ENCODE measurements around the gene NTMT1.
"Not testable (repeated sequence)": the region's sequence is repeated elsewhere in the genome, so short reads cannot be mapped to it uniquely, and the experiment has no call there.

The NTMT1 gene

DNA sequence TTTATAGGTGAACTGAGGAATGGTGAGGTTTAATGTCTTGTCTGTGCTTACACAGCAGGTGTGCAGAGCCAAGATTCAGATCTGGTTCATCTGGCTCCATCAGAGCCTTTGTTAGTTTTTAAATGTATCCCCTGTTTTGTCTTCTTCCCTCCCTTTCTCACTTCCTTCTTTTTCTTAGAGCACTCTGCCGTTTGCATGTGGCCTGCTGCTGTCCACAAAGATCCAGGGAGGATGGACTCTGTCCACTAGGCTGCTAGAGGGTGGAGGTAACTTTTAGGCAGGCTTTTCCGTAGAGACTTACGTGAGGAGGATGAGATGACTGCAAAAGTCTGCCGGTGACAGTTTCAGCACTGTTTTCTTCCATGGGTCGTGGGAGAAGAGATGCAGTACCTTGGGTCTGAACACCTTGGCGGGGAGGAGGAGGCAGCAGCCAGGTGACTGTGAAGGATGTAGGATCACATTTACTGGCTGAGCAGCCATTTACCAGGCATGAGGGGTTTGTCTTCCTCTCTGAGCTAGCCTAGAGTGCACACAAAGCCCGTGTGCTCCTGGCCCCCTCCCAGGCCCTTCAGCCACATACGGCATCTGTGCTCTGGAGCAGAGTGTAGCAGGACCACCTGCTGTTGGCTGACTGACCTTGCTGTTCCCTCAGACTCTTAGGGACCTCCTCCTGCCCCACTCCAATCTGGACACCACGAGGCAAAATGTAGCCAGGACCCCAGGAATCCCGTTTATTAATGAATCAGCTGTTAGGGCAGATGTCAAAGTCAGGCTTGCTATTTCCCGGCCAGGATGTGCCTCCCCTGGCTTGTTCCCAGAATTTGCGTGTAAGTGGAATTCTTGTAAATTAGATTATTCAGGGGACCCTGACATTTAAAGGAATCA, 1.8 kb downstream of the NTMT1 start:
- Mint-ChIP-seq H3K9me3 (no peaks in the 10 kb centered on the region), H3K27ac (peak overlapping the region; percentile 95 to 96), H3K4me3 (peak overlapping the region; percentile 83 to 89), H3K36me3 (ENCODE audit: insufficient read depth) (peaks cover 40% of the 10 kb centered on the region), H3K27me3 (peaks cover 0 to 9% of the 10 kb centered on the region in 2 donors), H3K4me1 (ENCODE audit: low read depth in 2 of 2) (peaks cover 49 to 58% of the 10 kb centered on the region in 2 donors)
- no peak for DNase-seq
- no peak for ATAC-seq (replicated peaks)

DNA sequence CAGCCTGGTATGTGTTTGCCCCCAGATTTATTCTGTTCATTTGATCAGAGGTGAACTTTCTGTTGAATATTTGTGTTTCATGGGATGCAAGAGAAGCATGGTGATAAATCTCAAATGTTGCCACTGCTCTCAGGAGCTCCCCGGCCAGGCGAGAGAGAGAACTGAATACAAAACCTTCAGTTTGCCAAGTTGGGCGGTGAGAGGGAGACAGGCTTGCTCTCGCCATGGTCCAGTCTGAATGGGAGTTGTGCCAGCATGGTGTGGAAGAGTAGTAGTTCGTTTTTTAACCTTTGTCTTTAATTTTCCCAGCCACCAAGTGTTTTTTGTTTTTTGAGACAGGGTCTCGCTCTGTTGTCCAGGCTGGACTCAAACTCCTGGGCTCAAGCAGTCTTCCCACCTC, 2.7 kb downstream of the NTMT1 start:
- DNase-seq = no peak
- Mint-ChIP-seq H3K9me3 (no peaks in the 10 kb centered on the region), H3K27ac (peak overlapping the region; percentile 95 to 96), H3K36me3 (ENCODE audit: insufficient read depth) (peaks cover 48% of the 10 kb centered on the region), H3K4me3 (peak overlapping the region in 1 of 2 donors; percentile 41), H3K4me1 (ENCODE audit: low read depth in 2 of 2) (peaks cover 47 to 55% of the 10 kb centered on the region in 2 donors), H3K27me3 (peaks cover 0 to under 1% of the 10 kb centered on the region in 2 donors)
- no peak for ATAC-seq (replicated peaks)

DNA sequence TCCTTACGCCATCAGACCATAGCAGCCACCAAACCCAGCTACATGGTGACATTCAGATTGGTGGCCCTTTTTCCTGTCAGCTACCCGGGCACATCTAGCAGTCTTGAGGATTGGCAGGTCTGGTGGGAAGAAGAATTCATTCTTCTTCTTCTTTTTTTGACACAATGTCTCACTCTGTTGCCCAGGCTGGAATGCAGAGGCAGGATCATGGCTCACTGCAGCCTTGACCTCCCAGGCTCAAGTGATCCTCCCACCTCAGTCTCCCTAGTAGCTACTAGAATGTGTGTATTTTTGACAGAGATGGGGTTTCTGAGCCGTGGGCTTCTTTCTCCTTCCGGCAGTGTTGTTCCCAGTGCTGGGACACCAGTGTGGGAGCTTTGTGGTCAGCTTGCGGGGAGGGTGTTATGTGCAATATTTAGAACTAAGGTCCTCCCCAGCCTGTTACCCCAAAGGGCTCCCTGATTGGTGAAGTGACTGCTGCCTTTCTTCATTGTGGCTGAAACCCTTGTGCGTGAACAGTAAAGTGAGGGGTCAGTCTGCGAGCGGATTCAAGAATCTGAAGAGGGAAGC, 3.4 kb downstream of the NTMT1 start:
- Mint-ChIP-seq H3K27ac (peak overlapping the region in 1 of 2 donors; percentile 96), H3K4me1 (ENCODE audit: low read depth in 2 of 2) (peaks cover 43 to 50% of the 10 kb centered on the region in 2 donors), H3K9me3 (no peaks in the 10 kb centered on the region), H3K27me3 (no peaks in the 10 kb centered on the region), H3K36me3 (ENCODE audit: insufficient read depth) (peaks cover 52% of the 10 kb centered on the region), H3K4me3 (peak overlapping the region in 1 of 2 donors; percentile 41)
- ATAC-seq (replicated peaks) (no peak), DNase-seq (no peak)

DNA sequence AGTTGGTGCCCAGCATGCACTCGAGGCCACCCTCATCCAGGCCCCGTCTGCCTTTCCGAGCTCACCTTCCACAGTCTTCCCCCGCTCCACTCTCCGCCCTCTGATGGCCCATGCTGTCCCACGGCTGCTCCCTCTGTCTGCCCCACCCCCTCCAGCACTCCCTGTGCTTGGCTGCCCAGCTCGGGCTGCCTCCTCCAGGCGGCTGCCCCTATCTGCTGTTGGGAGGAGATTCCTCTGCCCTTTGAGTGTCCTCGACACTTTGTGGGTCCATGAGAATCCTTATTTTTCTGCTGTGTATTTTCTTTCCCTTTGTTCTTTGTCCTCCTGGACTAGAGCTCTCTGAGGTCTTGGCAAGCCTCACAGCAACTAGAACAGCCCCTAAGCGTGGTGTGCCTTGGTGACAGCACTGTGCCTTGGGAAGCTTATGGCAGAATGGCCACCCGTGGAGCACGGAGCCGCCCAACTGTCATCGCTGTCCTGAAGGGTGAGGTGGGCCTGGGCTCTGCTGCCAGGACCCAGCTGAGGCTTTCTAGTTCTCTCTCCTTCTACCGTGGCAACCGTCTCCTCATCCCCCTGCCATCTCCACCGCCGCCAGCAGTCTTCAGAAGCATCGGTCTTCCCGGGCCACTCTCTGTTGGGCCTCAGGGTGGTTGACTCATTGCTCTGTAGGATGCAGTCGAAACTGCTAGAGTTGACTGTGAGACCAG, 5.2 kb downstream of the NTMT1 start:
- DNase-seq (no peak), ATAC-seq (replicated peaks) (no peak)
- peaks cover 52% of the 10 kb centered on the region for H3K36me3 Mint-ChIP-seq (ENCODE audit: insufficient read depth)
- H3K27ac Mint-ChIP-seq = peak overlapping the region; percentile 16 to 72
- H3K4me3 Mint-ChIP-seq = no peak overlapping the region
- H3K4me1 Mint-ChIP-seq (ENCODE audit: low read depth in 2 of 2) = peaks cover 39 to 45% of the 10 kb centered on the region in 2 donors
- H3K27me3 Mint-ChIP-seq = no peaks in the 10 kb centered on the region
- H3K9me3 Mint-ChIP-seq = no peaks in the 10 kb centered on the region

DNA sequence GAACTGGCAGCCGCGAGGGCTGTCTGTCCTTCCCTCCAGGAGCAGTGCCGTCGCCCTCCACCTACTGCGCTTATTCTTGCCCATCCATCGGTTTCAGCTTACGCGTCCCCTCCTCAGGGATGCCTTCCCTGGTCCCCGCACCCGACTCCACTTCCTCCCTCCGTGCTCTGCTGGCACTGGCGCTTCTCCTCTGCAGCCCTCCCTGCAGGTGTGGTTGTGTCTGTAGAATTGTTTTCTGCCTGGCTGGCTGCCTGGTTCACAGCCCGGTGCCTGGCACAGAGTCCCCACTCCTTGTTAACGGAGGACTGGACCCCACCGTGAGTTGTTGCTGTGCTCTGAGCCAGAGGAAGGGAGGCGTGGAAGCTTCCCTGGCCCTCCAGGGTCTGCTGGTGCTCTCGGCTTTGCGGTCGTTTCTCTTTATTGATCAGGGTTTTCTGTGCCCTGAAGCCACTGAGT, 5.7 kb downstream of the NTMT1 start:
- H3K36me3 Mint-ChIP-seq (ENCODE audit: insufficient read depth) = peaks cover 53% of the 10 kb centered on the region
- DNase-seq = no peak
- H3K27ac Mint-ChIP-seq = peak overlapping the region; percentile 72 to 86
- no peak for ATAC-seq (replicated peaks)
- H3K4me3 Mint-ChIP-seq = no peak overlapping the region
- H3K9me3 Mint-ChIP-seq = no peaks in the 10 kb centered on the region
- peaks cover 37 to 43% of the 10 kb centered on the region in 2 donors for H3K4me1 Mint-ChIP-seq (ENCODE audit: low read depth in 2 of 2)
- H3K27me3 Mint-ChIP-seq = no peaks in the 10 kb centered on the region

DNA sequence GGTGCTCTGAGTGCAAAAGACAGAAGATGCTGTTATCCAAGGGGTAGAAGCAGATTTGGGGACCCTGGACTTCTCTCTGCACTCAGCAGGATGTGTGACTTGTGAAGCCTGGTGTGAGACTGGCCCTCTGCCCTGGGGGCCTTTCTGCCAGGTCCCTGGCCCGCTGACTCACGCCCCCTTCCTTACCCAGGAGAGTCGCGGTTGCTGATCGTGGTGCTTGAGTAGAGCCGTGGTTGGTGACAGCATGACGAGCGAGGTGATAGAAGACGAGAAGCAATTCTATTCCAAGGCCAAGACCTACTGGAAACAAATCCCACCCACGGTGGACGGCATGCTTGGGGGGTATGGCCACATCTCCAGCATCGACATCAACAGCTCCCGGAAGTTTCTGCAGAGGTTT, 6.5 kb downstream of the NTMT1 start:
- H3K36me3 Mint-ChIP-seq (ENCODE audit: insufficient read depth) = peaks cover 55% of the 10 kb centered on the region
- ATAC-seq (replicated peaks) = no peak
- H3K27ac Mint-ChIP-seq = peak overlapping the region in 1 of 2 donors; percentile 72
- H3K27me3 Mint-ChIP-seq = no peaks in the 10 kb centered on the region
- H3K9me3 Mint-ChIP-seq = no peaks in the 10 kb centered on the region
- H3K4me3 Mint-ChIP-seq = no peak overlapping the region
- peaks cover 30 to 36% of the 10 kb centered on the region in 2 donors for H3K4me1 Mint-ChIP-seq (ENCODE audit: low read depth in 2 of 2)
- DNase-seq = no peak

DNA sequence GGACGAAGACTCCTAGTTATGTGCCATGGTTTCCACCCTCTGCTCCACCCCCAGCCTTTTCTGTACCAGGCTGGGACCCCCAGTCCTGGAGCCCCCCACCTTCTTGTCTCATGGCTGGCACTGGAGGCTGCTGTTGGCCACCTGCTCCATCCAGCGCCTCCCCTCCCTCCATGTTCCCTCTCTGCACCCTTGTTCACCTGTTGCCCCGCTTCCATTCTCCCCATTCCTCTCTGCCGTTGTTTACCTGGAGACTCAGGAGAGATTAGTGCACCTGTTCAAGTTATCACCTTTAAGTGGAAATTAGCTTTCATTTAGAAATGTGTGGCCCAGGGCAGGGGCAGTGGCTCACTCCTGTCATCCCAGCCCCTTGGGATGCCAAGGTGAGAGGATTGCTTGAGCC, 7.2 kb downstream of the NTMT1 start:
- no peak overlapping the region for H3K4me3 Mint-ChIP-seq
- H3K27me3 Mint-ChIP-seq = no peaks in the 10 kb centered on the region
- H3K9me3 Mint-ChIP-seq = no peaks in the 10 kb centered on the region
- peaks cover 62% of the 10 kb centered on the region for H3K36me3 Mint-ChIP-seq (ENCODE audit: insufficient read depth)
- peaks cover 29% of the 10 kb centered on the region in 2 donors for H3K4me1 Mint-ChIP-seq (ENCODE audit: low read depth in 2 of 2)
- DNase-seq = no peak
- ATAC-seq (replicated peaks) = no peak
- peak overlapping the region in 1 of 2 donors; percentile 72 for H3K27ac Mint-ChIP-seq

DNA sequence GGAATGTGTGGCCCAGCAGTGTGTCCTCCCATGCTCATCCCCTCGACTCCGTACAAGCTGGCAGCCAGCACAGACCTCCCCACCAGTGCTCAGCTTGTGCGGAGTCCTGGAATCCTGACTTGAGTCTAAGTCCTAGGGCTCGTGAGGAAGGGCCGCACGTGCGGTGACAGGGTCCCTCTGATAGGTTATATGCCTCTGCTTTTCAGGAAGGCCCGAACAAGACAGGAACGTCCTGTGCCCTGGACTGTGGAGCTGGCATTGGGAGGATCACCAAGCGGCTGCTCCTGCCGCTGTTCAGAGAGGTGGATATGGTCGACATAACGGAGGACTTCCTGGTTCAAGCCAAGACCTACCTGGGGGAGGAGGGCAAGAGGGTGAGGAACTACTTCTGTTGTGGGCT, 7.9 kb downstream of the NTMT1 start:
- Mint-ChIP-seq H3K4me1 (ENCODE audit: low read depth in 2 of 2) (peaks cover 23 to 26% of the 10 kb centered on the region in 2 donors), H3K9me3 (no peaks in the 10 kb centered on the region), H3K4me3 (no peak overlapping the region), H3K27ac (peak overlapping the region in 1 of 2 donors; percentile 72), H3K27me3 (no peaks in the 10 kb centered on the region), H3K36me3 (ENCODE audit: insufficient read depth) (peaks cover 67% of the 10 kb centered on the region)
- DNase-seq = no peak
- ATAC-seq (replicated peaks) = no peak

DNA sequence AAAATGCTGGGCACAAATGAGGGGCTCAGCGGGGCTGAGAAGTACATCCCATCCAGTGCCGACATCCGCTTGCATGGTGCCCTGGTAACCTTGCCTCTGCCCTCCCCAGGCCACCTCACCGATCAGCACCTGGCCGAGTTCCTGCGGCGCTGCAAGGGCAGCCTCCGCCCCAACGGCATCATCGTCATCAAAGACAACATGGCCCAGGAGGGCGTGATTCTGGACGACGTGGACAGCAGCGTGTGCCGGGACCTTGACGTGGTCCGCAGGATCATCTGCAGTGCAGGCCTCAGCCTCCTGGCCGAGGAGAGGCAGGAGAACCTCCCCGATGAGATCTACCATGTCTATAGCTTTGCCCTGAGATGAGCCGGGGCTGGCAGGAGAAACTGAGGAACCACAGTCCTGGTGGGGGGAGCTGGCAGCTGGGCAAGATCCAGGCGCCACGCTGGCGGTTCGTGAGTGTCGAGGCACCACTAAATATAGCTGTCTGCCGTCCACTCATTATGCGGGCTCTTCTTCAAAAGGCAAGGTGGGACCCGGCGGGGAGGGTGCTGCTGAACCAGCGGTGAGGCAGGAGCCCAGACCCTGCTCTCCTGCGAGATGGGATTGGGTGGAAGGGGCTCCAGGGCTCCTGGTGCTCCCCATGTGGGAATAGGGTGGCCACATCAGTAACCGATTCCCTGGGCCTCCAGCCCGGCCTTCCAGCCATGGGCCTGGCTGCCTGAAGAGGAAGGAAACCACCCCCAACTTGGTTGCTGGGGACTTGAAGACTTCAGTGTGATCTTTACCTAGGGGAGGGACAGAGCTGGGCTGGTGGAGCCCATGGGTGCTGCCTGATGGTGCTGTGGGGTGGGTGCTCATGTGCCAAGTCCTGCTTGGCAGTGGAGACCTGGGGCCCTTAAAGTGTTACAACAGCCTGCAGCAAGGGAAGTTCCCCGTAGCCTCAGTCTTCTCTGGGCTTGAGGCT, 9.4 kb downstream of the NTMT1 start:
- peak overlapping the region; percentile 41 to 69 for H3K27ac Mint-ChIP-seq
- no peaks in the 10 kb centered on the region for H3K9me3 Mint-ChIP-seq
- DNase-seq = no peak
- ATAC-seq (replicated peaks) = no peak
- H3K27me3 Mint-ChIP-seq = no peaks in the 10 kb centered on the region
- H3K36me3 Mint-ChIP-seq (ENCODE audit: insufficient read depth) = peaks cover 64% of the 10 kb centered on the region
- H3K4me1 Mint-ChIP-seq (ENCODE audit: low read depth in 2 of 2) = peaks cover 19% of the 10 kb centered on the region in 2 donors
- H3K4me3 Mint-ChIP-seq = no peak overlapping the region

DNA sequence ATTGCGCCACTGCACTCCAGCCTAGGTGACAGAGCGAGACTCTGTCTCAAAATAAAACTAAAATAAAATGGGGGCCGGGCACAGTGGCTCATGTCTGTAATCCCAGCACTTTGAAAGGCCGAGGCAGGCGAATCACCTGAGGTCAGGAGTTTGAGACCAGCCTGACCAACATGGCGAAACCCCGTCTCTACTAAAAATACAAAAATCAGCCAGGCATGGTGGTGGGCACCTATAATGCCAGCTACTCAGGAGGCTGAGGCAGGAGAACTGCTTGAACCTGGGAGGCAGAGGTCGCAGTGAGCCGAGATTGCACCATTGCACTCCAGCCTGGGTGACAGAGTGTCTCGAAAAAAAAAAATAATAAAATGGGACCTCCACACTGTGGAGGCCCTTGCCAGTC, 10.4 kb downstream of the NTMT1 start:
- Mint-ChIP-seq H3K36me3 (ENCODE audit: insufficient read depth) (peaks cover 64% of the 10 kb centered on the region), H3K4me1 (ENCODE audit: low read depth in 2 of 2) (peaks cover 18 to 21% of the 10 kb centered on the region in 2 donors)
- not testable (repeated sequence) for DNase-seq; H3K27me3 Mint-ChIP-seq; H3K27ac Mint-ChIP-seq; ATAC-seq (replicated peaks); H3K9me3 Mint-ChIP-seq; H3K4me3 Mint-ChIP-seq

DNA sequence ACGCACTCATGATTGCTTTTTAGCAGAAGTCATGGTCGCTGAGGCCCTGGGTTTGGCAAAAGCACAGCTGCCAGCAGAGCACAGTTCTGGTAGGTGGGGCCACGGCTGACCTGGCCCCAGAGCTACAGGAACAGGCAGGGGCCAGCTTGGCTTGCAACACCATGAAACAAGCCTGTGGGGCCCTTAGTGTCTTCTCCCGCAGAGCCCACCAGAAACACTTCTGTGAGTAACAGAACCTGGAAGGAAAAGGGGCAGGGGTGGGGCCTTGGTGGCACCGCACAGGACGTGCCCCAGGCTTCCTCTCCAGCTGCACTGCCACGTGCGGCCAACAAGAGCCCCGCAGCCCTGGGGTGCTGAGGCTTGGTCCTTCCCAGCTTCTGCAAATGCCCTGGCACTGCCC, 11.1 kb downstream of the NTMT1 start:
- H3K36me3 Mint-ChIP-seq (ENCODE audit: insufficient read depth) = peaks cover 62% of the 10 kb centered on the region
- ATAC-seq (replicated peaks) (no peak), DNase-seq (no peak)
- no peaks in the 10 kb centered on the region for H3K9me3 Mint-ChIP-seq
- no peaks in the 10 kb centered on the region for H3K27me3 Mint-ChIP-seq
- H3K4me3 Mint-ChIP-seq = no peak overlapping the region
- peak overlapping the region in 1 of 2 donors; percentile 38 for H3K27ac Mint-ChIP-seq
- peaks cover 15 to 16% of the 10 kb centered on the region in 2 donors for H3K4me1 Mint-ChIP-seq (ENCODE audit: low read depth in 2 of 2)

DNA sequence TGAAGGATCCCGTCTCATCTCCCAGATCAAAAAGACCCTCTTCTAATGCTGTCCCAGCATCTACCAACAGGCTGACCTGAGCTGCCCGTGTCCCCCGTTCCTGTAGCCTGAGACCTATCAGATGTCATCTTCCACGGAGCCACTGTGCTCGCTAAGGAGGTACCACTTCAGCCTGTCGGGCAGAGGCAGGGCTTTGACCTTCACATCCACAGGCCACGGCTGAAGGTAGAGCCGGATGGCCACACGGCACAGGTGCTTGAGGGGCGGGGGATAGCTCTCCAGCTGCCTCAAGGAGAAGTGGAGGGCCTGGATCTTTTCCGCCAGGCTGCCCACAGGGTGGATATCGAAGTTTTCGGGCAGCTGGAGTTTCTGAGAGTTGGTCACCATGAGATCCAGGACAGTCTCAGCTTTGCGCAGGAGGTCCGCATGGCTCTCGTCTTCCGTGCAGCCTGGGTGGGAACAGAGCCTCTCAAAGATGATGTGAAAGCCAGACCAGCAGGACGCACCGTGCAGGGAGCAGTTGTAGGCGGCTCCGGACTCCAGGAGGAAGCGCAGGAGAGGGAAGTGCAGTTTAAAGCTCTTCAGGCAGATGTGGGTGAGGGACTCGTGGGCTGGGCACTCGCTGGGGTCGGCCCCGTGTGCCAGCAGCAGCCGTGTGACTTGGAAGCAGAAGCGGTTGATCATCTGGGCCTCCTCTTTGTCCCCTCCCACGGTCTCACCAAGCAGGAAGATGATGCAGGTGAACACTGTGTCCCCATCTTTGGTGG, 11.9 kb downstream of the NTMT1 start:
- peak overlapping the region; percentile 38 to 83 for H3K27ac Mint-ChIP-seq
- DNase-seq (no peak), ATAC-seq (replicated peaks) (no peak)
- peaks cover 69% of the 10 kb centered on the region for H3K36me3 Mint-ChIP-seq (ENCODE audit: insufficient read depth)
- peak overlapping the region in 1 of 2 donors; percentile 42 for H3K4me3 Mint-ChIP-seq
- no peaks in the 10 kb centered on the region for H3K9me3 Mint-ChIP-seq
- no peaks in the 10 kb centered on the region for H3K27me3 Mint-ChIP-seq
- peaks cover 12 to 16% of the 10 kb centered on the region in 2 donors for H3K4me1 Mint-ChIP-seq (ENCODE audit: low read depth in 2 of 2)
